AML-193 (cell line): Measurements from ENCODE around the gene HOMER3.
A peak's percentile ranks its signal among the peaks of the same experiment; 100 is the strongest.
"Not testable (repeated sequence)": the region's sequence is repeated elsewhere in the genome, so short reads cannot be mapped to it uniquely, and the experiment has no call there.

Experiments
- DNase-seq, 2 experiments: peaks; one replicate each; lab custom pipeline; 2025; lab: John Stamatoyannopoulos, UW

Gene HOMER3

DNA sequence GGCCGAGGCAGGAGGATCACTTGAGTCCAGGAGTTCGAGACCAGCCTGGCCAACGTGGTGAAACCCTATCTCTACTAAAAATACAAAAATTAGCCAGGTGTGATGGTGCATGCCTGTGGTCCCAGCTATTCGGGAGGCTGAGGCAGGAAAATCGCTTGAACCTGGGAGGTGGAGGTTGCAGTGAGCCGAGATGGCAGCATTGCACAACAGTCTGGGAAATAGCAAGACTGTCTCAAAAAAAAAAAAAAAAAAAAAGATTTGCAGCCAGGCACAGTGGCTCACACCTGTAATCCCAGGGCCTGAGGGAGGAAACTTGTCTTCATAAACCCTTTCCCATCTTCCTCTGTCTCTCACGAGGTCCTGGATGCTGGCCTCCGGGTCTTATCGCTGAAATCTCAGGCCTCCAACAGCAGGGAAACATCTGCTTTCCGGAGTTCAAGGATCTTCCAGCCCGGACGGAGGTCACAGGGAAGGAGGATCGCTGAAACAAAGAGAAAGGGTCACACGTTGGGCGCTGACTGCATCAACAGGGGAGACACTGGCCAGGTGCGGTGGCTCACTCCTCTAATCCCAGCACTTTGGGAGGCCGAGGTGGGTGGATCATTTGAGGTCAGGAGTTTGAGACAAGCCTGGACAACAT, 11.5 kb upstream of the HOMER3 start:
- not testable (repeated sequence) for DNase-seq

DNA sequence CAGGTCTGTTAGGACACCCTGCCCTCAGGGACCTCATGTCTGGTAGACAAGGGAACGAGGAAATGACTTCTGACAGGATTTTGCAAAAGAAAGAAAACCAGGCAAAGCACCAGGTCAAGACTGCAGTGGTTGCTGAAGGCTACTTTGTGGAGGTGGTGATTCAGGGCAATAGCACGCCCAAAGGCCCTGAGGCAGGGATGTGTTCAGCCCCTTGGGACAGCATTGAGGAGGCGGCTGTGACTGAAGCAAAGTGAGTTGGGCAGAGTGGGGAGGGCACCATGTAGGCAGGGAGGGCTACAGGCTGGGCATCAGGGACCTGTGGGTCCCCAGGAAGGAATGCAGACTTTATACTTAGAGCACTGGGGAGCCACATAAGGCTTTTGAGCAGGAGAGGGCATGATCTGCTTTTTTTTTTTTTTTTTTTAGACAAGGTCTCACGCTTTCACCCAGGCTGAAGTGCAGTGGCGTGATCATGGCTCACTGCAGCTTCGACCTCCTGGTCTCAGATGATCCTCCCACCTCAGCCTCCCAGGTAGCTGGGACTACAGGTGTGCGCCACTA, 10.8 kb upstream of the HOMER3 start:
- DNase-seq = peak; percentile 13 to 21

DNA sequence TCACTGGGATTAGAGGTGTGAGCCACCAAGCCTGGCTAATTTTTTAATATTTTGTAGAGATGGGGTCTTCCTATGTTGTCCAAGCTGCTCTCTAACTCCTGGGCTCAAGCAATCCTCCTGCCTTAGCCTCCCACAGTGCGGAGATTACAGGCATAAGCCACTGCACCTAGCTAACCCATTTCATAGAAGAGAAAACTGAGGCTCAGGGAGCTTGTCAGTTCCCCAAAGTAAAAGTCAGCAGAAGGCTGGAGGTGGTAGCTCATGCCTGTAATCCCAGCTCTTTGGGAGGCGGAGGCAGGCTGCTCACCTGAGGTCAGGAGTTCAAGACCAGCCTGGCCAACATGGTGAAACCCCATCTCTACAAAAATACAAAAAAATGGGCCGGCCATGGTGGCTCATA, 8.8 kb upstream of the HOMER3 start:
- DNase-seq = no peak

DNA sequence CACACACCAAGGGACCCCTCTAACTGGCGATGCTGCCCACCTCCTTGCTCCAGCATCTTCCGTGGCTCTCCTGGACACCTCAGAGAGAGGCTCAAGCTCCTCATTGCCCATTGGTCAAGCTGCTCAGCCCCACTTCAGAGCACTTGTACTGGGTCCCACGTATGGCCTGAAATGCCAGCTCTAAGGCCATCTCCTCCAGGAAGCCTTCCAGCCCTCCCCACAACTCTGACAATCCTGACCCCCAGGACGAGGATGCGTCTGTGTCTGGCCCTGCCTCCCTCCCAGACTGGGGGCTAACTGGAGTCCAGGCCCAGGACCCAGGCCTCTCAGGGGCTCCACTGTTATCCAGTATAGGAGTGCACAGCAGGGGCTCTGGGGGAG, 7.9 kb upstream of the HOMER3 start:
- no peak for DNase-seq

DNA sequence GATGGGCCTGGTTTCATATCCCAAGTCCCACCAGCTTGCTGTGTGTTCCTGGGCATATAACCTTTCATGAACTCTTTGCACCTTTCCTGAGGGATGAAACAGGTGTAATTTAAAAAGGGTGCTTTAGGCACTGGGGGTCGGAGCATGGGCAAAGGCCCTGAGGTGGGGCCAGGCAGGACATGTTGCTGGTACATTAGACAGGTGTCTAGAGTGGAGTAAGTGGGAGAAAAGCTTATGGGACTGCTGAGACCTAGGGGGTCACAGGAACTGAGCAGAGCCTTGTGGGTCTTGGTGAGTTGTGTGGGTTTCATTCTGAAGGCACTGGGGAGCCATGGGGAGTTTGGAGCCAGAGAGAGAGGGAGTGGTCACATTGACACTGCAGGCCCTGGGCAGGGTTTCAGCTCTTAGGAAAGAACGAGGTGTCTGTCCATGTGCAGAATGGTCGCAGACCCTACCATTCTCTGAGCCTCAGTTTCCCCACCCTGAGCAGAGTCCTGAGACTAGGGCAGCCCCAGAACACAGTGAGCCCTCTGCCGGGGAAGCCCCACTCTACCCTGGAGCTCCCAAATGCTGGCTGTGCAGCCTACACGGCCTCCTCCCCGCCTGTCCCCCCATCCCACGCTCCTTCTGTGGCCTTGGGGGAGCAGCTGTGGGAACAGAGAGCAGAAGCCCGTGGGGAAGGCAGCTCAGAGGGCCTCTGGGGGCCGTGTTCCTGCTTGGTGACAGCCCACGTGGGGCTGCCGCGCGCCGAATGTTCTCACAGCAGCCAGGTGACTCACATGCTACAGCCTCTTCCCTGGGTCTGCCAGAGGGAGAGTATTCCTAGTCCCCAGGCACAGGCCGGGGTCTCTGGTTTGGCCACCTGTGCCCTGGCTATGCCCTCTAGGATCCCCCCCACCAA, 7.3 kb upstream of the HOMER3 start:
- DNase-seq = no peak

DNA sequence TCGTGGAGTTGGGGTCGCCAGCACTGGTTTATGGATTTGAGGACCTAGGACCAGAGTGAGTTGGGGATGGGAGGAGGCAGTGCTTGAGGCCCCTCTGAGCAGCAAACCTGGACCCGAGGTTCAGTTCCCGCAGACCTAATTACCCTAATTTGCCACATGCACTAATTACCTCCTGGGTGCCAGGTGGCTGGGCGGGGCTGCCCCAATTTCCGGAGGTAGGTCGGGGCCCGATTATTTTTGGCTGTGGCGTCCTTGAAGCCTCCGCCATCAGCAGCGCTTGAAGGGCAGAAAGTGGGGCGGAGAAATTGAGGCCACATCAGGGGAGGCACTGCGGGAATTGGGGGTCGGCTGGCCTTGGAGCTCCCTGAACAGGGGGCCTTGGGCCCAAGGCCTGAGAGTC, 5.9 kb upstream of the HOMER3 start:
- DNase-seq = no peak

DNA sequence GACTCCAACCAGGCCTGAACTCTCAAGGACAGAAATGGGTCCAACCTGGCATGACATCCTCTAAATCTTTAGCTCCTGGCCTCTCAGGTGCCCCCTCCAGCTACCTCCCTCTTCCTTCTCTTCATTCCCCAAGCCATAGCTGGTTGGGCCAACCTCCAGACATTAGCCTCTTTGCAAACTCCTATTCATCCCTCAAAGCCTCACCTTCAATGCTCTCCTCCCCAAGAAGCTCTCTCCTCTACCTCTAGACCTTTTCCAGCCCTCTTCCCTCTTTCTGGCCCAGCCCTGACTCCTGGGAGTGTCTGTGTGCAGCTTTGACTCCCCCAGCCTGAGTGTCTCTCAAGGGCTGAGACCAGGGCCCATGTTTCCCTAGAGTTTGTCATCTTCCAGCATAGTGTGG, 5.3 kb upstream of the HOMER3 start:
- DNase-seq = no peak

DNA sequence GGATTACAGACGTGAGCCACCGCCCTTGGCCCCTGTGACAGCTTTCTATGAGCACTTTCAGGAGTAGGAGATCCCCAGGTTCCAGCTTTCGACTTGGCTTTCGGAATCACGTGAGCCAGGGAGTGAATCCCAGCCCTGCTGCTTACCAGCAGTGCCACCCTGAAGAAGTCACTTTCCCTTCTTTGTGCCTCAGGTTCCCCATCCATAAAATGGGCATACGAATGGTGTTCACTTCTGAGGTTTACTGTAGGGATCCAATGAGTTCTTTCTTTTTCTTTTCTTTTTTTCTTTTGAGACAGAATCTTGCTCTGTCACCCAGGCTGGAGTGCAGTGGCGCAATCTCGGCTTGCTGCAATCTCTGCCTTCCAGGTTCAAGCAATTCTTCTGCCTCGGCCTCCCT, 4.3 kb upstream of the HOMER3 start:
- DNase-seq = no peak

DNA sequence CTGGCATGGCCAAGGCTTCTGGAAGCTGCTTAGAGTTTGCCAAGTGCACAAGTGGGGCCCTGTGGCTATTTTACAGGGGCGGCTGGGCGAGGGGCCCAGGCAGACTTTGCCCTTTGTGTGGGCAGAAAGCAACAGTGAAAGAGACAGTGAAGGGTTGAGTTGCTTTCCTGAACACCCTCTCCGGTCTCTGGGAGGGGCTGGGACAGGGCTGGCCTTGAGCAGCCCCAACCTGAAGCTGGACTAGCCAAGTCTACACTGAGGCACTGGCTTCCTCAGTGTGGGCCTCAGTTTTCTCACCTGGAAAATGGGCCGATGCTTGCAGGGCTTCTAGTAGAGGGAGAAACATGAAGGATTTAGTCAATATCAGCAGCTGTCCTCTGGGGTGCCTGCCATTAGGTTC, 2.4 kb upstream of the HOMER3 start:
- no peak for DNase-seq

DNA sequence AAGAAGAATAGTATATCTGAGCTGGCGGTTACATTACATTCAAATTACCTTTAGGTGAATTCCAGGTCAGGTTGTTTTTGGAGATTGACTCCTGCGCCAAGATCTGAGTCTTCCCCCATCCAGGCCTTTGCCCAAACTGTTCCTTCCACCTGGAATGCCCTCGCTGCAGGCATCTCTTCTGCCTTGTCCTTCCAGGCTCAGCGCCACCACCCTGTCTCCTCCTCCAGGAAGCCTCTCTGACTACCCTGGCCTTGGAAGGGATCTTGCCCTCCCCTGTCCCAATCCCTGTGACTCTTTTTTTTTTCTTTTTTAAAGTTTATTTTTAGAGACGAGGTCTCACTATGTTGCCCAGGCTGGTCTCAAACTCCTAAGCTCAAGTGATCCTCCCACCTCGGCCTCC, 1.7 kb upstream of the HOMER3 start:
- no peak for DNase-seq

DNA sequence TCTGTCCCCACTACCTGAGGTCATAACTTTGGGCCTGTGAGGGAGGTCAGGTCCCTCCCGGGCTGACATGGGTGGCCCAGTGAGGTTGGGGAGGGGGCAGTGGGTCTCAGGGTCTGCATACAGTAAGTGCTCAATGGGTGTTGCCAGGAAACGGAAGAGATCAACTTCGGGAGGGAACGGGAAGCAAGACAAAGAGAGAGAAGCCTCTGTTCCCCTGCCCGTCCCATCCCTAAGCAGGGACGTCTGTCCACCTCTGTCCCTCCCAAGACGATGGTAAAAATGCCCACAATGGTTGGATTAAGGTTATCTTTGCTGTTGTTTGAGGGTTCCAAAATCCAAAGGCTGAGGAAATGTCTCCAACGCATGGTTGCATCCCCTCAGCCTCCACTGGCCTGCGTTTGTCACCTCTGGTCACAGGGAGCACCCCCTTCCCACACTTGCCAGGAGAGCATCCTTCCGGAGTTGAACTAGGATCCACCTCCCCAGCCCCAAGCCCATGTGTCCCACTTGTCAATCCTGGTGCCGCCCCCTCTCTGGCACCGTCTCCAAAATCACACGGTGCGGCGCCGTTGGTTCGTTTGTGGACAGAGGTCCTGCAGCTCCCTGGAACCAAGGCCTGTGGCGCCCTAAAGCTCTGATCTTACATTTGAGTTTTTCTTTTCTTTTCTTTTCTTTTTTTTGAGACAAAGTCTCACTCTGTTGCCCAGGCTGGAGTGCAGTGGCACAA, 774 bp upstream of the HOMER3 start:
- DNase-seq = no peak

DNA sequence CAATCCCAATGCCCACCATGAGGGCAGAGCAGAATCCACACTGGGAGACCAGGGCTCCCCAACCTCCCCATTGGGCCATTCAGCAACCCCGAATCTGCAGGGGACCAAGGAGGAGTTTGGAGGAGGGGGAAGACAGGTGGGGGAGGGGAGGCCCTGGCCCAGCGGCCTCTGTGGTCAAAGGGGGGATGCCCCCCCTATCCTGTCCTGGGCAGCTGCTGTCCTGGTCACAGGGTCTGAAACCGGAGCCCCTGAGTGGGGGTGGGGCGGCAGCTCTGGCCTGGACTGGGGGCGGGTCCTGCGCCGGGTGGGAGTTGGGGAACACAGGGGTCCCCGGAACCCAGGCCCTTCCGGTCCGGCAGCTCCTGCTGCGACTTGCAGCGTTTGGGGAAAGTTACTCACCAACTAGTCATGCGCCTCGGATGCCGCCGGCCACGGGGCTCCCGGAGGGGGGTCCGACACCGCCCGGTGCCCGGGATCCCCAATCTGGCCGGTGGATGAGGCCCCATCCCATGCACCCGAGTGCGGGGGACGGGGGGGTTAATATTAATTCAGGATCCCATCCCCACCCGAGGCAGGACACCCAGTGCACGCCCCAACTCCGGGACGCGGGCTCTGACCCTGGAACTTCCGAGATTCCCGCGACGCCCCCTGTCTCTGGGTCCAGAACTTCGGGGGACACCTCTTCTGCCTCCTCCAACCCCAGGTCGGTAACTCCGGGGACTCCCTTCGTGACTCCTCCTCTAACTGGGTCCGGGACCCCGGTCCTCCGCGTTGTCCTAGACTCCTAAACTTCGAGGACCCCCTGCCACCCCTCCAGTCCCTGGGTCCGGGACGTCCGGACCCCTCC, 872 bp downstream of the HOMER3 start:
- DNase-seq = peak; percentile 15 to 40

DNA sequence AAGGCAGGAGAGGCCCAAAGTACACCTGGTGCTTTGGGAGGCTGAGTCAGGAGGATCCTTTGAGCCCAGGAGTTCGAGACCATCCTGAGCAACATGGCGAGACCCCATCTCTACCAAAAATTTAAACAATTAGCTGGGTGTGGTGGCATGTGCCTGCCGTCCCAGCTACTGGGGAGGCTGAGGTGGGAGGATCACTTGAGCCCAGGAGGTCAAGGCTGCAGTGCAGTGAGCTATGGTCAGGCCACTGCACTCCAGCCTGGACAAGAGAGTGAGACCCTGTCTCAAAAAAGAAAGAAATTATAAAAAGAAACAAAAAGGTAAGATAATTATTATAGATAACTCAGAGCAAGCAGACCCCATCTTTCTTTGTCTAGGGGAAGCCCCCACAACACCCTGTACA, 1.9 kb downstream of the HOMER3 start:
- no peak for DNase-seq

DNA sequence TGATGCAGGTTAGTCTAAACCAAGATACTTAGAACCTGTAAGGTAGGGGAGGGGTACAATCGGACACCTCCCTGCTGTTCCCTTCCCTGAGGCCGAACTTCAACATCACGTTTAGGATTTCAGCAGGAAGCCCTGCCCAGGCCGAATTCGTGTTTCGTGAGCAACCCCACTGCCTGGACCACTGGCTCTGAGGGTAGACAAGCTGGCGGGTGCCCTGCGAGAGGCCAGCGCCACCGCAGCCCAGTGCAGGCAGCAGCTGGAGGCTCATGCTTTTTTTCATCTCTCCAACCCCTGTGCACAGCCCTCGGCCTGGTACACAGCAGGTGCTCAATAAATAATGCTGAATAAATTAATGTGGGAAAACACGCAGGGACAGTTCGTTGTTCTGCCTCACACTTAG, 7.7 kb downstream of the HOMER3 start:
- DNase-seq = no peak

DNA sequence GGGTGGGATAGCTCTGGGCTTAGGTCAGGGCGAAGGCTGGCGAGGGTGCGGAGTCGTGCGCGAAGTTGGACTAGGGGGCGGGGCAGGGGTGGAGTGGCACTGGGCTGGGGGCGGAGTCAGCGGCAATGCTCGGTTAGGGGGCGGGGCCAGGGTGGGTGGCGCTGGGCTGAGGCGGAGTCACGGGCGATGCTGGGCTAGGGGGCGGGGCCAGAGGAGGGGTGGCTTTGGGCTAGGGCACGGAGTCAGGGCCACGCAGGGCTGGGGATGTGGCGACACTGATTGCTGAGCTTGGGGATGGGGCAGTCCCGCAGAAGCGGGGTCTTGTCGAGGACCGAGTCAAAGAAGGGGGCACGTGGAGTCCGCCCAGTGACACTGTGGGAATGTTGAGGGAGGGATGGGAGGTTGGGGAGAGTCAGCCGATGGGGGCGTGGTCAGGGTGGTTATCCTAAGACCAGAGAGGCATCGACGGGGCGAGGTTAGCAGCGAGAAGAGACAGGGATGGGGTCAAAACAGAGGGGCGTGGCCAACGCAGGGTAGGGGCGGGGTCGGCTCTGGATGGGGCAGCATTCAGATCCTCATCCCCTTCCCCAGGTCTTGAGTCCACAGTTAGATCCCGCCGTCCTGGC, 8.7 kb downstream of the HOMER3 start:
- no peak for DNase-seq

DNA sequence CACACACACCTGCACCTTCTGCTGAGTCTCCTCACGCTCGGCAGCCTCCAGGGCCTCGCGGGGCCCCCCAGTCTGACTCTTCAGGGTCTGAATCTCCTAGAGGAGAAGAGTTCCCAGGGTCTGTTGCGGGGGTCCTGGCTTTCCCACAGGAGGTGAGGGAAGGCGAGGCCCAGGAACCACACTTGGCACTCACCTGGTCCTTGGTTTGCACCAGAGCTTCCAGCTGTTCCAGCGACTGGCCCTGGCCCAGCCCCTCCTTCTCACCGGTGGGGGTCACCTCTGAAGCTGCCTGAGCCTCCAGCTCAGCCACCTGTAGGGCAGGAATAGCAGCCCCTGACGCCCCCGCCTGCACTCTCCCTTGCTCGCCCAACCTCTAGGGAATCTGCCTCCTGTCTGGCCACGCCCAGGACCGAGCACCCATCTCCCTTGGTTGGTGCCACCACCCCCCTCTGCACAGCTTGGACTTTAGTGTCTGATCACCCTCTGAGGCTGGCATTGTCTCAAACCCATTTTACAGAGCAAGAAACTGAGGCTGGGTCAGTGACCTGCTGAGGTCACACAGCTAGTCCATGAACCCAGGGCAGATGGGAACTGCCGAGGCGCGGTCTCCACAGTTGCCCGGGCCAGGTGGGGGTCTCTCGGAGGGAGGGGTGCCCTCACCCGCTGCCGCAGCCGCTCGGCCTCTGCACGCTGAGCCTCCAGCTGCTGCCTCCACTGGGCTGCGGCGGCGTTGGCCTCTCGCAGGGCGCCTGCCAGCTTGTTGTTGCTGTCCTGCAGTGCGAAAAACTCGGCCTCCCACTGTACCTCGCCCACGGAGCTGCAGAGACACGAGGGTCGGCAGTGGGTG, 9.5 kb downstream of the HOMER3 start:
- DNase-seq = no peak

DNA sequence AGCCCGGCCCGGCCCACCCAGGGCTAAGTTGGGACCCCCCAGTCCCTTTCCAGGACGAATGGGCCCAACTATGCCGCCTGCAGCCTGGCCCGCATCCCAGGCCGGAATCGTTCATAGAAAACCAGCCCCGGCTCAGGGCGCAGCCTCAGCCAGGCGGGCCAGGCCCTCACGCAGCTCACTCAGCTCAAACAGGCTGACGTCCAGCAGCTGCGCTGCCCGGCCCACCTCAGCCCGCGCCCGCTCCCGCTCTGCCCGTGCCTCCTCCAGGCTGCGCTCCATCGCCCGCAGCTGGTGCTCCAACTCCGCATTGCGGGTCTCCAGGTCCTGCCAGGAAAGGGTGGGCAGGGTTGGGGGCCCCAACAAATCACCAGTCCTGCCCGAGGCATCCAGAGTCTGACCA, 11.7 kb downstream of the HOMER3 start:
- DNase-seq = no peak

DNA sequence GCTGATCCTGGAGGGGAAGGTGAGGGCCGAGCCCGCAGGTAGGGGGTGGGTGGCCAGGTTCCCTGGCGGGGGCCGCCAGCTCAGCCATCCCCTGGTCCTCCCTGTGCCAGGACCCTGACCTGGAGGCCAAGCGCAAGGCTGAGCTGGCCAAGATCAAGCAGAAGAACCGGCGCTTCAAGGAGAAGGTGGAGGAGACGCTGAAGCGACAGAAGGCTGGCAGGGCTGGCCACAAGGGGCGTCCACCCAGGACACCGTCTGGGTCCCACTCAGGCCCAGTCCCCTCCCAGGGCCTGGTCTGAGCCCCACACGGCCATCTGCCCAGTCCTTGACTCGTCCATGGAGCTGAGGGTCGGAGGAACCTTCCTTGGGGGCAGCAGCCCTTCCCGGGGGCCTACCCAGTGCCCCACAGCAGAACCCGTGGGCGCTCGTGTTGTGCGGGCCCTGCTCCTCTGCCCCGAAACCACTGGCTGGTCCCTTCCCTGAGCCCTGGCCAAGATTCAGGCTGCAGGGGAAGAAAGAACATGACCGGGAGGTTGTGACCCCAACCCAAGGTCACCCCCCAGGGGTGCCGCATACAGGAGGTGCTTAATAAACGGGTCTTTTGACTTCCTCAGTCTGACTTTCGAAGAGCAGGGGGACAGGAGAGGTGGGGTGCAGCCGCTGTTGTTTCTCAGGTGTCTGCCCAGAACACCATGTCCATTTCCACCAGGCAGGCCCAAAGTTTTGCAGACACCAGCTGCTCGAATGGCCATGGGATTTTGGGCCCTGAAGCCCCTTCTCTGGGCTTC, 12.8 kb downstream of the HOMER3 start:
- no peak for DNase-seq

DNA sequence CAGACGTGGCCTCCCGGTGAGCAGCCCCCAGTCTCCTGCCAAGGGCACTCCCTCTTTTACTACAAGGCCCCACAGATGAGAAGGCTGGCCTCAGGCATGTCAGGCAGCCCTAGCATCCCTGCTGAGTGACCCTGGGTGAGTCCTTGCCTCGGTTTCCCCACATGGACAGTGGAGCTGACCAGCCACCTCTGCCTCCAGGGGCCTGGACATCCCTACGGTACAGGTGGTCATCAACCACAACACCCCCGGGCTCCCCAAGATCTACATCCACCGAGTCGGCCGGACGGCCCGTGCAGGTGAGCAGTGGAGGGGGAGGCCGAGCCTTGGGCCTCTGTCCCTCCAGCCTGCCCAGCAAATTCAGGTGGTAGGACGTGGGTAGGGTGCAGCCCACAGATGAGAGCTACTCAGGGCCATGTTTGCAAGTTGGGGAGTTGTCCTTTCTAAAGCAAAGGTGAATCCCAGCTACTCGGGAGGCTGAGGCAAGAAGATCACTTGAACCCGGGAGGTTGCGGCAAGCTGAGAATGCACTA, 16.3 kb downstream of the HOMER3 start:
- DNase-seq = no peak
